HG02623 (cell line): ENCODE results near the gene ASNS.
"Not testable (repeated sequence)": the region's sequence is repeated elsewhere in the genome, so short reads cannot be mapped to it uniquely, and the experiment has no call there.

Experiments used
- ATAC-seq: cut with Tn5 transposase; IDR thresholded peaks from one replicate; pipeline ENCODE4 v1.9.1; 2021; ENCODE audit warnings: moderate library complexity; ENCODE audit not compliant: unreplicated experiment

ASNS gene

GRCh38 chr7:97872025-97872669, at the start of gene ASNS:
Gene ASNS, minus strand, starts transcription at chr7:97872408. Its CDS starts 3,252 bp downstream, at chr7:97869156.
- peak; percentile 99 for ATAC-seq

- not testable (repeated sequence) for ATAC-seq
Measured at GRCh38 chr7:97921254-97921653, 49.0 kb upstream of the ASNS start.

- not testable (repeated sequence) for ATAC-seq
Measured at GRCh38 chr7:97915267-97915666, 43.1 kb upstream of the ASNS start.

- ATAC-seq = not testable (repeated sequence)
Measured at GRCh38 chr7:97912294-97912693, 40.1 kb upstream of the ASNS start.

- not testable (repeated sequence) for ATAC-seq
Measured at GRCh38 chr7:97896893-97897292, 24.7 kb upstream of the ASNS start.

GRCh38 chr7:97891721-97892120, 19.5 kb upstream of the ASNS start:
- ATAC-seq = not testable (repeated sequence)

GRCh38 chr7:97879527-97879926, 7.3 kb upstream of the ASNS start:
- not testable (repeated sequence) for ATAC-seq

GRCh38 chr7:97874894-97875293, 2.7 kb upstream of the ASNS start:
- not testable (repeated sequence) for ATAC-seq

- no peak for ATAC-seq
Measured at GRCh38 chr7:97873606-97874005, 1.4 kb upstream of the ASNS start.

- ATAC-seq = peak; percentile 8
Measured at GRCh38 chr7:97871659-97872024, 566 bp downstream of the ASNS start.

GRCh38 chr7:97868788-97869187, 3.4 kb downstream of the ASNS start:
- ATAC-seq = no peak

GRCh38 chr7:97868314-97868713, 3.9 kb downstream of the ASNS start:
- no peak for ATAC-seq

GRCh38 chr7:97865104-97865503, 7.1 kb downstream of the ASNS start:
- no peak for ATAC-seq

GRCh38 chr7:97859606-97860204, 12.5 kb downstream of the ASNS start:
- ATAC-seq = no peak

GRCh38 chr7:97858221-97858620, 14.0 kb downstream of the ASNS start:
- ATAC-seq = no peak

- no peak for ATAC-seq
Measured at GRCh38 chr7:97857544-97857943, 14.7 kb downstream of the ASNS start.

- no peak for ATAC-seq
Measured at GRCh38 chr7:97851683-97852082, 20.5 kb downstream of the ASNS start.

GRCh38 chr7:97850262-97851031, 21.8 kb downstream of the ASNS start:
- ATAC-seq = not testable (repeated sequence)

- ATAC-seq = no peak
Measured at GRCh38 chr7:97847791-97848190, 24.4 kb downstream of the ASNS start.

- ATAC-seq = no peak
Measured at GRCh38 chr7:97846945-97847344, 25.3 kb downstream of the ASNS start.

- no peak for ATAC-seq
Measured at GRCh38 chr7:97845622-97846203, 26.5 kb downstream of the ASNS start.

- no peak for ATAC-seq
Measured at GRCh38 chr7:97844036-97844435, 28.2 kb downstream of the ASNS start.
